ENCODE measurements around the gene PI4K2A.

DNA sequence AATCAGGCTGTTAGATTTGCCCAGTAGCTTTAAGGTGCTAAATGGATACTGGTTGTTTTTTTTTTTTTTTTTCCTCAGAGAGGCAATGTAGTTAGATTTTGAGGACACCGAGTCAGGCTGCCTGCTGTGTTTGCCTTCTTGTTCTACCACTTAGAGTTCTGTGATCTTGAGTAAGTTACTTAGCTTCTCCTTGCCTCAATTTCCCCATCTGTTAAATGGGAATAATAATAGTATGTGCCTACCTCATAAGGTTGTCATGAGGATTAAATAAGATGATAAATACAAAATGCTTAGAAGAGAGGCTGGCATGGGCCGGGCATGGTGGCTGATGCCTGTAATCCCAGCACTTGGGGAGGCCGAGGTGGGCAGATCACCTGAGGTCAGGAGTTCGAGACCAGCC is 21.7 kb upstream of the PI4K2A start:
- TF ChIP-seq CTCF (IDR thresholded peaks at IDR 0.05) (no peak), POLR2A (IDR thresholded peaks at IDR 0.05) (no peak)
